ENCODE data around the gene ARHGEF17. TPM values are rescaled to one million over a fixed set of nuclear protein-coding genes. Genes with fewer than 3 reads are reported as not detected.

The ARHGEF17 gene
- total RNA-seq, 1 experiment from 2014 or later: 22.3 TPM

DNA sequence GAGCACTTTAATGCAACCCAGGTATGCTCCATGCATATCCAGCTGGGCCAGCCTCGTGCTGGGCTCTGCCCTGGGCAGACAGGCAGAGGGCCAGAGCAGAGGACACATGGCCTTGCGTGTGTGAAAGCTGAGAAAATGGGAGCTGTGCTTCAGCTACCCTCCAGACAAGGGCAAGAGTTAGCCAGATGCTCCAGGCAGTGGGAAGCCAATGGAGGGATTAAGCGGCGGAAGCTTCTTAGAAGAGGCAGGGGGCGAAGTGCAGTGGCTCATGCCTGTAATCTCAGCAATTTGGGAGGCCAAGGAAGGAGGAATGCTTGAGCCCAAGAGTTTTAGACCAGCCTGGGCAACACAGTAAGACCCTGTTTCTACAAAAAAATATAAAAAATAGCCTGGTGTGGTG is 9.8 kb upstream of the ARHGEF17 start:
- H3K4me1 Mint-ChIP-seq (ENCODE audit: low read depth, unreplicated experiment): no peaks in the 10 kb centered on the region
- H3K36me3 Mint-ChIP-seq (ENCODE audit: insufficient read depth, unreplicated experiment): no peaks in the 10 kb centered on the region
- H3K4me3 Mint-ChIP-seq (ENCODE audit: low read depth, unreplicated experiment): no peak overlapping the region
- H3K9me3 Mint-ChIP-seq (ENCODE audit: low read depth, unreplicated experiment): no peaks in the 10 kb centered on the region
- no TSS peak for BruUV-seq (replicated peaks)
- intact Hi-C loops (cut with micrococcal nuclease; ENCODE audit: unreplicated experiment): no loop called here
- TF ChIP-seq, protein P1, sequence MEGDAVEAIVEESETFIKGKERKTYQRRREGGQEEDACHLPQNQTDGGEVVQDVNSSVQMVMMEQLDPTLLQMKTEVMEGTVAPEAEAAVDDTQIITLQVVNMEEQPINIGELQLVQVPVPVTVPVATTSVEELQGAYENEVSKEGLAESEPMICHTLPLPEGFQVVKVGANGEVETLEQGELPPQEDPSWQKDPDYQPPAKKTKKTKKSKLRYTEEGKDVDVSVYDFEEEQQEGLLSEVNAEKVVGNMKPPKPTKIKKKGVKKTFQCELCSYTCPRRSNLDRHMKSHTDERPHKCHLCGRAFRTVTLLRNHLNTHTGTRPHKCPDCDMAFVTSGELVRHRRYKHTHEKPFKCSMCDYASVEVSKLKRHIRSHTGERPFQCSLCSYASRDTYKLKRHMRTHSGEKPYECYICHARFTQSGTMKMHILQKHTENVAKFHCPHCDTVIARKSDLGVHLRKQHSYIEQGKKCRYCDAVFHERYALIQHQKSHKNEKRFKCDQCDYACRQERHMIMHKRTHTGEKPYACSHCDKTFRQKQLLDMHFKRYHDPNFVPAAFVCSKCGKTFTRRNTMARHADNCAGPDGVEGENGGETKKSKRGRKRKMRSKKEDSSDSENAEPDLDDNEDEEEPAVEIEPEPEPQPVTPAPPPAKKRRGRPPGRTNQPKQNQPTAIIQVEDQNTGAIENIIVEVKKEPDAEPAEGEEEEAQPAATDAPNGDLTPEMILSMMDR (IDR thresholded peaks at IDR 0.05; ENCODE audit: unreplicated experiment): no peak
- CTCF ChIA-PET: interaction anchor here (0.6 to 2.3 kb wide), 3 partner anchors 9 to 435 kb away, joined by 3 to 18 read pairs (median 4); no protein-coding TSS in a partner anchor
- H3K27me3 Mint-ChIP-seq (ENCODE audit: unreplicated experiment): peaks cover 29% of the 10 kb centered on the region
- H3K27ac Mint-ChIP-seq (ENCODE audit: unreplicated experiment): no peak overlapping the region
- DNase-seq: no peak

DNA sequence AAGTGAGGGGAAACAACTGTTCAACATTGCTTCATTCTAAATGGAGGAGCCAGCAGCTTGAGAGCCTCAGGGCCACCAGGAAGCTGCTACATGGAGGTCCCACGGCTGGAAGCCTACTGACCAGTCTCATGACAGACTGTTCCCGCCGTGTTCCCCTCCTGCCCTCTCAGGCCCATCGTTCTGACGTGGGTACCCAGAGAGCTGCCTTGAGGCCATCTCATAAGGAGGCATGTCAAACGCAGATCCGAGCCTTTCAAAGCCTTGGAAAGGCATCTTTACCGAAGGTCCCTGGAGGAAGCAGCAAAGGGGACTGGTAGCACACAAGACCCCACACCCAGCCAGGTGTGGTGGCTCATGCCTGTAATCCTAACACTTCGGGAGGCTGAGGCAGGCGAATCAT is 8.3 kb upstream of the ARHGEF17 start:
- no peaks in the 10 kb centered on the region for H3K9me3 Mint-ChIP-seq (ENCODE audit: low read depth, unreplicated experiment)
- H3K27me3 Mint-ChIP-seq (ENCODE audit: unreplicated experiment): peaks cover 14% of the 10 kb centered on the region
- CTCF ChIA-PET: interaction anchor here (0.8 to 1.4 kb wide), 2 partner anchors 11 to 36 kb away, joined by 3 read pairs; no protein-coding TSS in a partner anchor
- intact Hi-C loops (cut with micrococcal nuclease; ENCODE audit: unreplicated experiment): no loop called here
- H3K36me3 Mint-ChIP-seq (ENCODE audit: insufficient read depth, unreplicated experiment): no peaks in the 10 kb centered on the region
- H3K4me3 Mint-ChIP-seq (ENCODE audit: low read depth, unreplicated experiment): no peak overlapping the region
- BruUV-seq (replicated peaks): no TSS peak
- no peak for DNase-seq
- no peak overlapping the region for H3K27ac Mint-ChIP-seq (ENCODE audit: unreplicated experiment)
- TF ChIP-seq, protein P1 (IDR thresholded peaks at IDR 0.05; ENCODE audit: unreplicated experiment): no peak
- H3K4me1 Mint-ChIP-seq (ENCODE audit: low read depth, unreplicated experiment): no peaks in the 10 kb centered on the region

DNA sequence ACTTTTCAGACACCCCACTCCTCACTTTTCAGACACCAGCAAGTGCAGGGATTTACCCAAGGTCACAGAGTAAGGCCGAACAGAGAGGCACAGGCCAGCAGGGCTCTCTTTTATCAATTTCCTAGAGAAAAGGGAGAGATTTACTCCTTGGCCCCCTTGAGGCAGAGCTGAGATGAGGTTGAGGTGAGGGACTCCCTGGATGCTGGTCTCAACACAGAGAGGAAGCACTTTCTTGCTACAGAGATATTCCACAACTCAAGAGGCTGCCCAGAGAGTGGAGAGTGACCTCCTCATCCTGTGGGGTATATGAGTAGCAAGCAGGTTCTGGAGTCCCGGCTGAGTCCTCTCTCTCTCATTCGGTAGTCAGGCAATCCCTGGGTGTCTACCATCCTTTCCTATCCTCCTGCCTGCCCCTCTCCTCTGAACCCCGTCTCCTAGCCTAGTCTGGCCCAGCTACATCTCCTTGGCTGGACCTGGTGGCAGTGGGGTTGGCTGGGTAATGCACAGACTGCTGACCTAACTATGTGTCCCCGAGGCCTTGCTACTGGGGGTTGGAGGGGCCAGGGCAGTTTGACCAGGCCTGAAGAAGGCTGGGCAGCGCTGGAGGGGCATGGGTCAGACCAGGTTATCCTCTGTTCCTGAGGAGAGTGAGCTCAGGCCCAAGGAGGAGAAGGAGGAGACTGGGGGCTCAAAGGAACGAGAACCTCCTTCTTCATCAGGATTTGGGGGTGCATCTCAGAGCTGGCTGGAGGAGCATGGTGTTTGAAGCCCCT is 1.8 kb upstream of the ARHGEF17 start:
- peaks cover 28% of the 10 kb centered on the region for H3K36me3 Mint-ChIP-seq (ENCODE audit: insufficient read depth, unreplicated experiment)
- DNase-seq: no peak

DNA sequence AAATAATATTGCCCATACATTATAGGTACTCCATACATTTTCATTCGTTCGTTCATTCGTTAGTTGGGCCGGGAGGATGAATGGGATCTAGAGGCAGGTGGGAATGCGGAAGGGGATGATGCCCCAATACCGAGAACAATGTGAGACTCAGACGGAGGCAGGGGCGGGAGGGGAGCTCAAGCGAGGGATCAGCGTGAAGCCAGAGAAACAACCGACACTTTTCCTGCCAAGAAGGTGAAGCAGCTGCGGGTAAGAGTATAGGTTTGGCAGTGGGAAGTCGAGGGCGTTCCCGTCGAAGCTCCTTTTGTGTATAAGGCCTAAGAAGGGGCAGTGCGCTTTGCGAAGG is 1.1 kb upstream of the ARHGEF17 start:
- peaks cover 9% of the 10 kb centered on the region for H3K27me3 Mint-ChIP-seq (ENCODE audit: unreplicated experiment)
- intact Hi-C loops (cut with micrococcal nuclease; ENCODE audit: unreplicated experiment): loop anchor here (1.0 to 5.0 kb wide), 2 partner anchors 28 to 85 kb away; no protein-coding TSS in a partner anchor

More for the DNA sequence above, 1.8 kb upstream of the ARHGEF17 start:
- Mint-ChIP-seq H3K9me3 (ENCODE audit: low read depth, unreplicated experiment) (no peaks in the 10 kb centered on the region), H3K27ac (ENCODE audit: unreplicated experiment) (peak overlapping the region; percentile 63), H3K4me1 (ENCODE audit: low read depth, unreplicated experiment) (no peaks in the 10 kb centered on the region), H3K27me3 (ENCODE audit: unreplicated experiment) (peaks cover 14% of the 10 kb centered on the region), H3K4me3 (ENCODE audit: low read depth, unreplicated experiment) (peak overlapping the region; percentile 73)
- CTCF ChIA-PET: interaction anchor here (1.2 to 2.8 kb wide), 8 partner anchors 8 to 87 kb away, joined by 8 to 41 read pairs (median 10); no protein-coding TSS in a partner anchor
- intact Hi-C loops (cut with micrococcal nuclease; ENCODE audit: unreplicated experiment): loop anchor here (5.0 kb wide), 1 partner anchor 86 kb away; no protein-coding TSS in a partner anchor
- TF ChIP-seq, protein P1 (IDR thresholded peaks at IDR 0.05; ENCODE audit: unreplicated experiment): no peak
- no TSS peak for BruUV-seq (replicated peaks)

More for the DNA sequence above, 1.1 kb upstream of the ARHGEF17 start:
- no peak for DNase-seq
- Mint-ChIP-seq H3K27ac (ENCODE audit: unreplicated experiment) (peak overlapping the region; percentile 63), H3K36me3 (ENCODE audit: insufficient read depth, unreplicated experiment) (peaks cover 28% of the 10 kb centered on the region), H3K4me3 (ENCODE audit: low read depth, unreplicated experiment) (peak overlapping the region; percentile 73), H3K9me3 (ENCODE audit: low read depth, unreplicated experiment) (no peaks in the 10 kb centered on the region), H3K4me1 (ENCODE audit: low read depth, unreplicated experiment) (peaks cover 3% of the 10 kb centered on the region)
- CTCF ChIA-PET: interaction anchor here (0.6 to 2.8 kb wide), 15 partner anchors 9 to 717 kb away, joined by 3 to 41 read pairs (median 8); no protein-coding TSS in a partner anchor
- TSS peak; percentile 47 for BruUV-seq (replicated peaks)
- TF ChIP-seq, protein P1 (IDR thresholded peaks at IDR 0.05; ENCODE audit: unreplicated experiment): no peak

All from Calu3 (cell line).